ENCODE measurements around the gene FABP2.

DNA sequence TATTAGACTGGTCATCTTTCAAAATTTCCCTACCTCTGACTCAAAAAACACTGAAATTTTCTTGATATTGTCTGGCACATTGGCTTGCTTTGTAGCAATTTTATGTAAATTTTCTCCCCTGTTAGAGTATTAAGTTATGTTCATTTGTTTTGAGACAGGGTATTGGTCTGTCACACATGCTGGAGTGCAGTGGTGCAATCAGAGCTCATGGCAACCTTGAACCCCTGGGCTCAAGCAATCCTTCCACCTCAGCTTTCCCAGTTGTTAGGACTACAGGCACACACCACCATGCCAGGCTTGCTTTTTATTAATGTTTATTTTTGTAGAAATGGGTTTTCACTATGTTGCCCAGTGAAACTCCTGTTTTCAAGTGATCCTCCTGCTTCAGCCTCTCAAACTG lies 17.5 kb downstream of the FABP2 start:
- TF ChIP-seq POLR2A (IDR thresholded peaks at IDR 0.05), result no peak
- TF ChIP-seq, protein P1, sequence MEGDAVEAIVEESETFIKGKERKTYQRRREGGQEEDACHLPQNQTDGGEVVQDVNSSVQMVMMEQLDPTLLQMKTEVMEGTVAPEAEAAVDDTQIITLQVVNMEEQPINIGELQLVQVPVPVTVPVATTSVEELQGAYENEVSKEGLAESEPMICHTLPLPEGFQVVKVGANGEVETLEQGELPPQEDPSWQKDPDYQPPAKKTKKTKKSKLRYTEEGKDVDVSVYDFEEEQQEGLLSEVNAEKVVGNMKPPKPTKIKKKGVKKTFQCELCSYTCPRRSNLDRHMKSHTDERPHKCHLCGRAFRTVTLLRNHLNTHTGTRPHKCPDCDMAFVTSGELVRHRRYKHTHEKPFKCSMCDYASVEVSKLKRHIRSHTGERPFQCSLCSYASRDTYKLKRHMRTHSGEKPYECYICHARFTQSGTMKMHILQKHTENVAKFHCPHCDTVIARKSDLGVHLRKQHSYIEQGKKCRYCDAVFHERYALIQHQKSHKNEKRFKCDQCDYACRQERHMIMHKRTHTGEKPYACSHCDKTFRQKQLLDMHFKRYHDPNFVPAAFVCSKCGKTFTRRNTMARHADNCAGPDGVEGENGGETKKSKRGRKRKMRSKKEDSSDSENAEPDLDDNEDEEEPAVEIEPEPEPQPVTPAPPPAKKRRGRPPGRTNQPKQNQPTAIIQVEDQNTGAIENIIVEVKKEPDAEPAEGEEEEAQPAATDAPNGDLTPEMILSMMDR (IDR thresholded peaks at IDR 0.05), result no peak
